IPS-NIHi7 (cell line): ENCODE data around the gene CRADD.
"Not testable (repeated sequence)": the region's sequence is repeated elsewhere in the genome, so short reads cannot be mapped to it uniquely, and the experiment has no call there.

Source experiments
- DNase-seq: peaks from one replicate; pipeline ENCODE4 v3.0.0; 2012; ENCODE audit warnings: mixed read lengths; ENCODE audit errors: extremely low spot score

CRADD gene

DNA sequence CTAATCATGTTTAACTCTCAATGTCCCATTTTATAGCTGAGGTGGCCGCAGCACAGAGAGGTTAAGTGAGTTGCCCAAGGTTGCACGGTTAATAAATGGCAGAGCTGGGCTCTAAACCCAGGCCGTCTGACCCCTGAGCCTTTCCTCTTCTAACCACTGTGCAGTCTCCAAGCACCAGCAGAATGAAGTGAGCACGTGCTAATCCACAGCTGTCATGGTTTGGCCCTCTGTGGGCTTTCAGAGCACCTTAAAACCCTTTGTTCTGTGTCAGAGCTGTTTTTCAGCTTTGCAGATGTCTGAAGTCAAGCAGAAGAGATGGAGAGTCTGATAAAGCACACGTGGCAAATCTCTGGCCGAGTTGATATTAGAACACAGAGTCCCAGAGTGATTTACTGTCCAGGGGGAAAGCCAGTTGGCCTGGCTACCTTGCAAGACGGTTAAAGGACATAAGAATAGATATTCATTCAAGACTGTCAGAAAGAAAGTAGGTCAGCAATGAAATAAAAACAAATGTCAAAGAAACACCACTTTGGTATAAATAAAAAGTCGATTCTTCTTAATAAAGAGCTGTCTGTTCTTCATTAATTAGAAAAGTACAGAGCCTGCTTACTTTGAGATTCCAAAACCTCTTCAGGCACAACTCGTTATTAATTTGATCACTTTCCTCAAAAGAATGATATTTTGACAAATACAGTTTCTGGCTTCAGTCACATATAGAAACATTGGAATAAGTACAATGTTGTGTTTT is 107.3 kb downstream of the CRADD start:
- no peak for DNase-seq

DNA sequence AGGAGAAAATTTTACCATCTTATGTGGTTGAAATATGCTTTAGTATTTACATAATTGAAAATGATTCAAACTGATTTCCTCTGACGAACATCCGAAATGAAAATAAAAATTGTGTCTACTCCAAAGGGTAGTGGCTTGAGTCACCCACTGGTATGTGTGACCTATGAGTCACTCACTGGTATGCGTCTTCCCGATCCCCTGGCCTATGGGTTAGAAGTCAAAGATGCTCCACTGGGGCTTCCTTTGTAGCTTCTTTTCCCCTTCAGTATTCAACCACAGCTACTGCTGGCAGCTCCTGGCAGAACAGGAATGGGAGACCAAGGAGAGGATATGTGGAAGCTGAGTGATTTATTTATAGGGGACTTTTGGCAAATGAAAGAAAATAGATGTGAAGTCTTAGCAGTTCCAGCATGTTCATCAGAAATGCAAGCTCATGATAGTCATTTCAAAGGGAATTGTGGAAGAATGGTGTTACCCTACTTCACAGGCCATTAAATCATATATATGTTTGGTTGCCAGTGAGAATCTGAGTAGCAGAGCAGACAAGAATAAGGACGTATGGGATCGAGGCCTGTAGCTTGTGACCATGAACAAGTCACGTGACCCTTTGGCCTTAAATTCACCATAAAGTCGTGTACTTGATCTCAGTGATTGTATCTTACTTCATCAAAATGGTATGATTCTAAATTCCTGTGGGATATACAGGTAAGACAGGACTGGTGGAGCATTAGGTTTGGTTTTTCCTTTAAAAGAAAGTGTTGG is 108.3 kb downstream of the CRADD start:
- DNase-seq, result peak; percentile 69

DNA sequence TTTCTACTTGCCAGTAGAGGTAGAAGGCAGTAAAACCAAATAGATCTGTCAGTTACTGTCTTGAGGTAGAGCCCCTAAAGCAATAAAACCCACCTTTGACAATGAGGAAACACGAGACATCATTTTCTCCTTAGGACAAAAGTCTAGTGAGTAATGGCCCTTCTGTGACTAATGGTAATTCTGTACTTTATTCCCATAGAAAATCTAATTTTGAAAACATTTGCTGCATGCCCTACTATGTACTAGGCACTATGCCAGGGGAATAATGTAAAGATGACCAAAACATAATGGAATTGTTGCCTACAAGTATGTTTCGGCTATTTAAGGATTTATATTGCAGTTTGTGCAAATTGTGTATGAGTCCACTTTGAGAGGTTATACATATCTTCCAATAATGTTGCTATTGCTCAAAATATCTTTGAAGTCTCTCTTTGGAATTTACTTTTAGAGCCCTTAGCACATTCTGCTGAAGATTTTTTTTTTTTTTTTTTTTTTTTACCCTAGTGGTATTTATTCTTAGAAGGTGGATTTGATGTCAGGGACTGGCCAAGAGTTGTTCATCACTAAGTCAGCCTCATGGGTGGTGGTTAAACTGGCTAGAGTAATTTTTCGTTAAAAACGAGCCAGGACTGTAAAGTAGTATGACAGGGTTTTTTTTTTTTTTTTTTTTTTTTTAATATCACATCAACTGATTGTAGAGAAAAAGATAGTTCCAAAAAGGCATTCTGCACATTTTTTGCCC is 109.7 kb downstream of the CRADD start:
- no peak for DNase-seq

DNA sequence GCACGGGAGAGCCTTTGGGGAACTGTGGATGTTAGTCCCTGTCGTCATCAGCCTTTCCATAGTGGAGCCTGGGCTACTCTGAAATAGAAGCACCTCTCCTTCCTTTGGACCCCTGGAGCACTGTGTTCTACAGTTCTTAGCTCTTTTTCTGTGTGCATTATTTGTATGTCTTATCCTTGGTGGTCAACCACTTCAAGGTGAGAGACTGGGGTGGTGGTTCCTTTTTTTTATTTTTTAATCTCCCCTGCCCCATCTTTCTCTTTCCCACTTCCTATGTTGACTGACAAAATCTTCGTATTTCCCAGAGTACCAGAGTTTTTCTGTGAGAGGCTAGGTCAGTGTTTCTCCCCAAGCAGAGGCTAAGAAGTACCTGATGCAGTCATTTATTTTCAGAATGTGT is 111.7 kb downstream of the CRADD start:
- no peak for DNase-seq

DNA sequence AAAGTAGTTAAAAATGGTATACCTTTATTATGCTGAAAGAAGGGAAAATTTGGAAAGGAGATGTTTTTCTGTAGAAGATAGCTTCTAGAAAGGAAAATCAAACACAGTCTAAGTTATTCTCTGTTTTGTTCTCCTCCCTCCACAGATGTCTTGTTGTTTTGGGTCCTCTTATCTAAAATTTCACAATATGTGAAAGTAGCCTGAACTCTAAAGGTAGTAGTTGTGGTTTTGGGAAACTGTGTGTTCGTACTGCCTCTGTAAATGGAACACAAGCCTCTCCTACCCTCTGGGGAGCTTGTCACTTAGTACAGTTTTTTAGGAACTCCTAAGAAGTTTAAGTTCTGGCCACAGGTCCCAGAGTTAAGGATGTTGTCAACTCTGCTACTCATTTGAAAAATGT is 112.6 kb downstream of the CRADD start:
- DNase-seq, result no peak

DNA sequence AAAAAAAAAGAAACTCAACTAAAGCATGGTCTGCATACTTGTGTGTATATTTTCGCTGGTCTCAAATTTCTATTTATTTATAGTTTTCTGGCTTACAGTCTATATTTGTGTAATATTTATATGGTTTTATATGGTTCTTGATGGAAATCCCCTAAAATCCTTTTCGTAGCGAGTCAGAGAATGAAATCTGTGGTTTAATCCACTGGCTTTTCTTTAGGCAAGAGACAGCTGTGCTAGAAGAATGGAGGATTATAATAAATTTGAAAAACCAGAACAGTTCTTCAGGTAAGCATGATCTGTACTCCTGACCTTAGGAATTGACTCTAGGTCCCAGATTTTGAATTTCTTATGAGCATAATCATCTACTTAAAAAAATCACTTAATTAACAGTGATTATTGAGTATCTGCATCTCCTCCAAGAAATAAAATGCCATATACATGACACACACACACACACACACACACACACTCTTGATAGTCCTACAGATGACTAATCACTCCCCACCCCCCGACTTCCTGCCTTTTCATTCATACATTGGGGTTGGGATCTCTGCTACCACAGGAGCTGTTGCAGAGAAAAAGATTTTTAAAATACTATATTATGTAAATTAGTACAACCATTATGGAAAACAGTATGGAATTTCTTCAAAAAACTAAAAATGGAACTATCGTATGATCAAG is 113.4 kb downstream of the CRADD start:
- no peak for DNase-seq

DNA sequence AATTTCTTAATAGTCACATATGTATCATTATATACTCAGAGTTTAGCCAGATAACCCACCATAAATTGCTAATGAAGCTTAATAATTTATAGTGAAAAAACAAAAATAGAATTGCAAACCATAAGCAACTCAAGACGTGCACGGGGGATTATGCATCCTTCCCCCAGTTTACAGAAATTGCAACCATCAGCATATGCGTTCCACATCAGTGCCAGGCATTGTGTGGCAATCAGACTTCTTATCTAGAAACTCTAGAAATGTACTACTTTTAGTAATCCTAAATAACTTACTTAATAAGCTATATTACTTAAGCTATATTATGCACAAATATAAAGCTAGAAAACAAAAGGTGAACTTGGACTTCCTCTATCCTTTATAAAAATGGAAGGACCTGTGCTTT is 115.8 kb downstream of the CRADD start:
- DNase-seq, result no peak

DNA sequence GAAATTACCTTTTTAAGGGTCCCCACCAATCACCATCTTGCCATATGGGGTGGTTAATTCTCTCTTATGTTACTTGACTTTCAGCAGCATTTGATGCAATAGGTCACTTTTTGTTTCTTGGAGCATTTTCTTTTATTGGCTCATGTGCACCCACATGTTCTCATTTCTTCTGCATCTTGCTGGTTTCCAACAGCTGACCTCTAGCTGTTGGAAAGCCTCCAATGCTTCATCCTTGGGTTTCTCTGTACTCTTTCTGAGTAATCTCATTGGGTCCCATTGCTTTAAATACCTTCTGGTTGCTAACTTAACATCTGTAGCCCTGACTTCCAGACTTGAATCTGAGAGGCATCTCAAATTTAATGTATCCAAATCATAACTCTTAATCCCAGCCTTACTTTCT is 116.8 kb downstream of the CRADD start:
- DNase-seq, result no peak

DNA sequence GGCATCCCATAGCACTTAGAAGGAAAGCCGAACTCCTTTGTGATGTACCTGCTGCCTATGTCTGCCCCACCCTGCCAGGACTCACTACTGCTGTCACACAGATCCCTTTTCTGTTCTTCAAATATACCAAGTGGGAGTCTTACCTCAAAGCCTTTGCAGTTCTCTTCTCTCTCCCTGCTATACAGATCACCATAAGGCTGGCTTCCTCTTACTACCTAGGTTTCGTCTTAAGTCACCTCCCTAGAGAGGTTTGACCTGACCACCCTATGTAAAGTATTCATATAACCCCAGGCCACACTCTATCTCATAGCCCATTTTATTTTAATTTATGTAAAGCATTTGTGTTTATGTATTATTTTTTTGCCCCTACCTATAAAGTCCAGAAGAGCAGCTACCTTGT is 117.6 kb downstream of the CRADD start:
- no peak for DNase-seq

DNA sequence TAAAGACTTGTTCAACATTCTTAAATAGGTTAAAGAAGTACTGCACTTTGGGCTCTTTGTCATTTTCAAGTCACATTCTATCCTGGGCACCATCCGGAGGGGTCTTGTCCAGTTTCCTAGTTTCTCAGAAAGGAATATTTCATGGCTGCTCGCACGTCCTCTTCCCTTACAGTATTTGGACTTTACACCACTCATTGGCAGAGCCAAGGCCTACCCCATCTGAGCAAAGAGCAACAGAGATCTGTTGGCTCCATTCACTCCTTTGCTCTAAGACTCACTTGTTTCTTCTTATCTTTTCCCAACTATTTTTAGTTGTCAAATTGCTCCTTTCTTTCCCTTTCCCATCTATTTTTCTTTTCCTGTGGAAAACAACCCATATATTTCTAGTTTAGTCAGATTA is 118.2 kb downstream of the CRADD start:
- no peak for DNase-seq

DNA sequence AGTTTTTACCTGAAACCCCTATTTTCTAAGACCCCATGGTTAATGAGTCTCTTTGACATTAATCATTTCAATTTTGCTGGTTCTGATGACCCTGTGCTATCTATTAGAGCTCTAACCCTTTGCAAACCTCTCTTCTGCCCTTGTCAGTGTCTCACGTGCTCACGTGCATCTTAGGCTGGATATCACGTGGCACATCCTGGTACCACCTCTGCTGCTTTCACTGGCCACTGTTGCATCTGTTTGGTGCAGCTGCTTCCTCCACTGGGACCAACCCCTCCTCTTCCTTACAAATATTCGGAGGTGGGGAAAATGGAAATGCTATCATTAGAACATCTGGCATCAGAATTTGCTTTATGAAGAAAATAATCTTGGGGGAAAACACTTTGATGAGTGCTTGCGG is 119.6 kb downstream of the CRADD start:
- DNase-seq, result no peak

DNA sequence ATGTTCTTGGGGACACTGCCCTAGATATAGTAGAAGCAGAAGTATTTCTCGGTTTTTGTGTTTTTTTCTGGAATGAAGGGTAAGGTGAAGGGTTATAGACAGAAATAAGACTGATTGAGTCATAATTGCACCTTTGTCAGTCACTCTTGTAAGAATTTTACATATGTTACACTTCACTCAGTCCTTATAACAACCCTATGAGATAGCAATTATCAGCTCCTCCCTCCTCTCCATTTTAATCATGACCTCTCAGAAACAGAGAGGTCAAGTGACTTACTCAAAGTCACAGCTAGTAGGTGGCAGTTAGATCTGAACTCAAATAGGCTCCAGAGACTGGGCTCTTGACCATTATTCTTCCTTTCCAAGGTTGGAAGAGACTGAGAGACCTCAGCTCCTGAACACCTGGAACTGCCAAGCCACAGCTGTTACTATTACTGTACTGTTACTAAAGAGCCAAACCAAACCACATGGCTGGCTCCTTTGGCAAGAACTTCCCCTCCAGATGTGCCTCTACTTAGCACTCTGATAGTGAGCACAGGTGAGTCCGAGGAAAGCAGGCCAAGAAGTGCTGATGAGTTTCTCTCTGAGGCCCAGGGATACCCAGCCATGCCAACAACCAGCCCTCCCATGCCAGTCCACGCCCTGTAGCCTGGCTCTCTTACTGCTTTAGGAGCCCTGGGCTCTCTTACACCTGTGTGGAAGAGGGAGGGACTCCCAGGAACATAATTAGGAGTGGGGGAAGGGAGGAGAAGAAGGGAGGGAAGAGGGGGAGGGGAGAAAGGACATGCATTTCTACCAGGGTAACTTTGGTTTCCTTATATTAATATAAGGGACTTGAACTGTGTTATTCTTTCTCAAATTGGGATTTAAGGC is 121.3 kb downstream of the CRADD start:
- no peak for DNase-seq

DNA sequence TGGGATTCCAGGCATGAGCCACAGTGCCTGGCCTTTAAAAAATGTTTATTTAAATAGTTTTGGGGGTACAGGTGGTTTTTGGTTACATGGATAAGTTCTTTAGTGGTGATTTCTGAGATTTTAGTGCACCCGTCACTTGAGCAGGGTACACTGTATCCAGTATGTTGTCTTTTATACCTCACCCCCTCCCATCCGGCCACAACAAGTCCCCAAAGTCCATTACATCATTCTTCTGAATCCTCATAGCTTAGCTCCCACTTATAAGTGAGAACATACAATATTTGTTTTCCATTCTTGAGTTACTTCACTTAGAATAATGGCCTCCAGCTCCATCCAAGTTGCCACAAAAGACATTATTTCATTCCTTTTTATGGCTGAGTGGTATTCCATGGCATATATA is 124.5 kb downstream of the CRADD start:
- not testable (repeated sequence) for DNase-seq

DNA sequence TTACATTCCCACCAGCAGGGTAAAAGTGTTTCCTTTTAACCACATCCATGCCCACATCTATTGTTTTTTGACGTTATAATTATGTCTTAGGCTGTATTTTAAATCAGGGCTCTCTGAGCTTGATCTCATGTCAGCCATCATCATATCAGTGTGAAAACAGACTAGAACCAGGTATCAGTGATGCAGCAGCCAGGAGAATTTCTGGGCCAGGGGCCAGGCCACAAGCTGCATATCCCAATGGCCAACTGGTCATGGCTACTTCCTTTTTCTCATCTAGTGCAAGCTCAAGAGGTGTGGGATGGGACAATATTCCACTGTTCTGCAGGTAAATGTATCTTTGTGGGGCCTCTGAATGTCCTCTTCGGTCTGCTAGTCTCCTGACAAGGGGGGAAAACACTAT is 125.1 kb downstream of the CRADD start:
- DNase-seq, result no peak

DNA sequence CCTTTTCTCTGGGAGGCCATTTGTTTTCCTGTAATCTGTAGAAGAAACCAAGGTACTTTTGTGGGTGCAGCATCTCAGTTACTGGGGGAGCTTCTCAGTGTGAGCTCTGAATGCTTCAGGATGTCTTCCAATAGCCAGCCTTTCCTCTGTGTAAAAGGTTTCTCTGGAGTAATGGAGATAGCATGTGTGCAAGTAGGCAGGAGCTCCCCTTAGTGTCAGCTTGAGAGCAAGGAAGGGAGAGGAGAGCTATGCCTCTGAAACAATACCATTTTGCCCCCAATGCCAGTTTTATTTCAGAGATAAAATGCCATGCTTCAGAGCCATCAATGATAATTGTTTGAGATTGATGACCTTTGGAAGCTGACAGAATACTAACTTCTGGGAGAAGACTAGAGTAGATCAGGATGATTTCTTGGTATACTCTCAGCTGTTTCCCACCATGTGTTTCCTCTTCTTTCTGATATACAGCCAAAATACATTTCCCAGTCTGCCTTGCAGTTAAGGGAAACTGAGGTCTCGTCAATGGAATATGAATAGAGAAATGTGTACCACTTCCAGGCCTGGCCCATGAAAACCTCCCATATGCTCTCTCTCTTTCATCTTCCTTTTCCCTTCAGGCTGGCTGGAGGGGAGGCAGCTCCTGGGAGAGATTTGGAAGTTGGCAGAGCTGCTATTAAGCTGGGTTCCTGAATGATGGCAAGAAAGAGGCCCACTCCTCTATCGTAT is 125.7 kb downstream of the CRADD start:
- DNase-seq, result no peak

DNA sequence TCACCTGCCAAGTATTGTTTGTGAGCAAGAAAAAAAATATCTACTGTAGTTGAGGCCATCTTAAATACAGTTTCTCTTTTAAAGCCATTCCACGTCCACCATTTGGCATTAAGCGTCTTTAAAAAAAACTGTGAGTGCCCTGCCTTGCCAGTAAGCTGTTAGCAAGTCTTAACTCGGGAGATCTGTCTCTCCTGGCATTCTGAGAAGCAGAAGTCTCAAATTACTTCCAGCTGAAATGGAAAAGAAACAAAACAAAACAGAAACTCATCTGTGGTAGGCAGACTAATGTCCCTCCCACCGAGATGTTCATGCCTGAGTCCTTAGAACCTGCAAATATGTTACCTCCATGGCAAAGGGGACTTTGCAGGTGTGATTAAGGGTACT is 126.2 kb downstream of the CRADD start:
- no peak for DNase-seq

DNA sequence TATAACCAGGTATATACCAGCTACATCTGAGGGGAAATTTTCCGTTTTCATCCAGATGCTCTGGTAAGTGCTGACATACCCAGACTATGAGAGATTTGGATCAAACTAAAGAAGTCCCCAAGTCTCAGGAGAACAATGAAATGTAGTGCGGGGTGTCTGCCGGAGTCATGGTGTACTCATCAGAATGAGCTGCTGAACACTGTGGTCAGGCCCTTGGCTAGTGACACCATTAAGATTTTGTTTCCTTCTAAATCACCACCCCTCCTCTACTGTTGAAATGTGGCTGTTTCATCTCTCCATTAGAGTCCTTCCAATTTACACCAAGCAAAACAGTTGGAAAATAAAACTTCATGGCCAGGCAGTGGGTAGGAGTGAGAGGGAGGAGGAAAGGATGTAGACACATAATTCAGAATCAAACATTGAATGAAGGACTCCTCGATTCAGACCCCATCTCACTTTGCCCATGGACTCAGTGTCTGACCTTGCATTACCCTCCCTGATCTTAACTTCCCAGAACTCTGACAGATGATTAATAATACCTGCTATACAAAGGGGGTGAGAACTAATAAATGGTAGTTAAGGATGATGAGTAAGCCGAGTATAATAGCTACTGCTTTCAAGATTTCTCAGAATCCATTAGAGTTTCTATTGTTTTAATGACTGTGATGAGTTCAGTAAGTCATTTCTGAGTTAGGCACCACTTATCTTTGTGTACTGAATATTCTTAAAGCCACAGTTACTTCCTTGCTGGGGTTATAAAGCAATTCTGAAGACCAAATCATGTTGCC is 127.4 kb downstream of the CRADD start:
- no peak for DNase-seq

DNA sequence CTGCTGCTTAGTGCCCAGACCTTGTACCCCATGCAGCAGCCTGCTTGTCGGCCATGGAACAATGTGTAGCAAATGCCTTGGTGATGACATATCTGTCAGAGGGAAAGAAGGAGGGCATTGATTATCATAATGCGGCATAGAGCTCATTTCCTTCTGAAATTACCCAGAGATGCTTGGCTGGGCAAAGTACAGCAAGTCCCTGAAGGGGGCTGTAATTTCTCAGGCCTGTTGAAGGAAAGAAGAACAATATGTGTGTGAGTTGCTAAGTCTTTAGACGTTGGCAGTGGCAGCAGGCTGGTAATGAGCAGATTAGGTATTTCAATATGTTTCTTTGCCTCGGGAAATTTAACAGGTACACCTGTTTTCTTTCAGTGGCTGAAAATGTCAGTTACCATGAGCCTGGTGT is 128.6 kb downstream of the CRADD start:
- DNase-seq, result no peak

DNA sequence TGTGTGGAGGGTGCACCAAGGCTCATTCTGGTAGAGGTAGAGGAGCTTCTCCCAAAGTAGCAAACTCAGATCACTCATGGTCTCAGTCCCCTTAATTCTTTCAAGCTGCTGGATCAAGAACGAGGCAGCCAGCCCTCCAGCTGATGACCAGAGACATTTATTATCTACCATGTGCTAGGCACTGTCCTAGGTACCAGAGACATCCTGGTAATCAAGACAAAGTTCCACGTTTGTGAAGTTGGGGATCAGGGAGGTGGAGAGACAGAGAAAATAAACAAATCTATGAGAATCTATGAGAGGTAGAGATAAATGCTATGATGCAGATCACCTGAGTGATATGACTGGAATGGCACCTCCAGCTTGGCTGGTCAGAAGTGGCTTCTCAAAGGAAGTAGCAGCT is 130.2 kb downstream of the CRADD start:
- DNase-seq, result no peak
